Suprapubic skin (tissue), 4 donors: ENCODE measurements around the gene EDDM3A. TPM values are rescaled to one million over a fixed set of nuclear protein-coding genes. Genes with fewer than 3 reads are reported as not detected.
"Not testable (repeated sequence)": the region's sequence is repeated elsewhere in the genome, so short reads cannot be mapped to it uniquely, and the experiment has no call there.

Source experiments
- DNase-seq, 2 donors: peaks; one replicate each; pipeline ENCODE4 v3.0.0-alpha.2; 2019; ENCODE audit warnings: low spot score in 2 of 2
- H3K27ac ChIP-seq: fragments of 200-600 bp; sonication (generic); one replicate; pipeline ENCODE4 v1.5.1; 2019
- H3K27me3 ChIP-seq: fragments of 200-600 bp; sonication (generic); one replicate; pipeline ENCODE4 v1.5.1; 2019
- H3K36me3 ChIP-seq: fragments of 200-600 bp; sonication (generic); one replicate; pipeline ENCODE4 v1.5.1; 2019
- H3K4me1 ChIP-seq: fragments of 200-600 bp; sonication (generic); one replicate; pipeline ENCODE4 v1.5.1; 2019
- H3K4me3 ChIP-seq: fragments of 200-600 bp; sonication (generic); one replicate; pipeline ENCODE4 v1.5.1; 2019; ENCODE audit warnings: mild to moderate bottlenecking
- H3K9me3 ChIP-seq: fragments of 200-600 bp; sonication (generic); one replicate; pipeline ENCODE4 v1.5.1; 2019
- CTCF ChIP-seq, 2 donors: fragments of 200-600 bp in 1 of 2; fragments of 450-650 bp in 1 of 2; sonication (generic) in 1 of 2; IDR thresholded peaks; one replicate each; pipeline ENCODE4 v1.5.1; 2016 to 2019; ENCODE audit warnings: antibody characterized with exemption in 2 of 2, mild to moderate bottlenecking in 1 of 2, moderate library complexity in 1 of 2
- EP300 ChIP-seq: sonication (generic); formaldehyde crosslinking; IDR thresholded peaks from one replicate; pipeline ENCODE4 v1.6.1; 2017; ENCODE audit warnings: antibody characterized with exemption
- POLR2A ChIP-seq, 2 donors: fragments of 450-650 bp; IDR thresholded peaks; one replicate each; pipeline ENCODE4 v1.6.1; 2017; ENCODE audit warnings: antibody characterized with exemption in 2 of 2, mild to moderate bottlenecking in 2 of 2, moderate library complexity in 2 of 2
- POLR2AphosphoS5 ChIP-seq, 3 donors: sonication (generic); formaldehyde crosslinking; IDR thresholded peaks; one replicate each; pipeline ENCODE4 v1.6.1; 2017; ENCODE audit warnings: antibody characterized with exemption in 3 of 3
- WGBS: methylation state at CpG from one replicate; pipeline ENCODE4 v1.1.5; 2018; 5-methylcytosine and 5-hydroxymethylcytosine counted together
- total RNA-seq, 4 donors: library from RNA; depleted of rRNA; stranded (reverse); fragments of >200 nt; gene quantifications; one replicate each; pipeline ENCODE4 v1.1.0, GENCODE V29; 2016

EDDM3A gene
- total RNA-seq, 4 donors from 2014 or later, result not detected

DNA sequence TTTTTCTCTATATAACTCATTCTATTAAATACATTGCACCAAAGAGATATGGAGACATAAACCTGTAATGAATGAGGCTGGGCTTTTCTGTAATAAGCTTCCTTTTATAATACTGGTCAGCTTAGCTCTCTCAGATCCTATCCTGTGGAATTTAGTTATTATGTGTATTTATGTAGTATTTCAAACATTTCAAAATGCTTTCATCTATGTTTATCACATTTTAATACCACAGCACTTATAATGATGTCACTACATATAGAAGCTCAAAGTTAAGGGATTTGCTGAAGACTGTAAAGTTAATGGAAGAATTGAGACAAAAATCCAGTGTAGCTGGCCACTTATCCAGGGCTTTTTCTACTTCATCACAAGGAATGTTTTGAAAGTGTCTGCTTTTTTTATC, 45.8 kb upstream of the EDDM3A start:
- Histone ChIP-seq H3K9me3 (no peaks in the 10 kb centered on the region), H3K27me3 (no peaks in the 10 kb centered on the region), H3K4me1 (no peaks in the 10 kb centered on the region), H3K36me3 (peaks cover 8% of the 10 kb centered on the region), H3K4me3 (no peak overlapping the region), H3K27ac (no peak overlapping the region)
- TF ChIP-seq POLR2AphosphoS5 (IDR thresholded peaks at IDR 0.05) (no peak), EP300 (no peak), POLR2A (IDR thresholded peaks at IDR 0.05) (no peak)
- no peak for DNase-seq

- not testable (repeated sequence) for DNase-seq, H3K9me3 ChIP-seq, H3K27me3 ChIP-seq, H3K4me3 ChIP-seq, H3K4me1 ChIP-seq, H3K36me3 ChIP-seq, H3K27ac ChIP-seq
- 95% methylated on average over 7 of the region's 7 CpGs for WGBS
These were observed 44.7 kb upstream of the EDDM3A start for GRCh38 chr14:20700965-20701364.

- H3K27ac ChIP-seq, result no peak overlapping the region
- no peak for DNase-seq
- no peak for TF ChIP-seq EP300
- no peak for TF ChIP-seq POLR2A (IDR thresholded peaks at IDR 0.05)
- no peak for TF ChIP-seq POLR2AphosphoS5 (IDR thresholded peaks at IDR 0.05)
- no peak for TF ChIP-seq CTCF (IDR thresholded peaks at IDR 0.05)
- no peaks in the 10 kb centered on the region for H3K9me3 ChIP-seq
- H3K4me3 ChIP-seq, result no peak overlapping the region
- WGBS, result 35% methylated on average over 4 of the region's 4 CpGs
- no peaks in the 10 kb centered on the region for H3K4me1 ChIP-seq
- no peaks in the 10 kb centered on the region for H3K27me3 ChIP-seq
- no peaks in the 10 kb centered on the region for H3K36me3 ChIP-seq
These were observed 38.9 kb upstream of the EDDM3A start for GRCh38 chr14:20706657-20707355.

DNA sequence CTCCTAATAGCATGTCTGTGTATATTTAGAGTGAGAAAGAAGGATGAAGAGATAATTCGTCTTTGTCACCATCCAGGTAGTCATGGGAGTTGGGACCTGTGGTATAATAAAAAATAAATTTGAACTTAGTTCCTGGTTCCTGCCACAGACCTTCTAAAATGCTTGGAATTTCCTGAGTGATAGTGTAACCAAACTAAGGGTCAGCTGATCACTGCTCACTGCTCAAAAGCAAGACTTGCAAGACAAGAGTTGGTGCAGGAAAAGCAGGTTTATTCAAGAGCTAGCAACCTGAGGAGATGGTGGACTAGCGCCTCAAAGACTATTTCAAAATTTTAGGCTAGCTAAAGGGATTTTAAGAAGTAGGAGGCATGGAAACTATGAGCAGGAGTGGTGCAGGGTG, 38.1 kb upstream of the EDDM3A start:
- H3K27ac ChIP-seq, result no peak overlapping the region

DNA sequence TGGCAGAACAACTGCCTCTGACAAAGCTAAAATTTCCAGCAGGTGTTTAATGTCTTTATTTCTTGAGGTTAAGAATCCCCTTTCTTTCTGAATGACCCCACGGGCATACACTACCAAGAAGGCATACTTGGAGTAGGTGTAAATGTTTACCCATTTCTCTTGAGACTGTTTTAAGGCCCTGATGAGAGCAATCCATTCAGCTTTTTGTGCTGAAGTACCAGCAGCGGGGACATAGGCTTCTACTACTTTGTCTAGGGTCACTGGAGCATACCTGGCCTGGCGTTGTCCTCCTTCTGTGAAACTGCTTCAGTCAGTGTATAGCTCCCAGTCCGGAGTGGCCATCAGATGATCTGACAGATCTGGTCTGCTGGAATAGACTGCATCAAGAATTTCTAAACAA, 34.4 kb upstream of the EDDM3A start:
- Histone ChIP-seq H3K36me3 (no peaks in the 10 kb centered on the region), H3K4me3 (no peak overlapping the region), H3K4me1 (peaks cover 10% of the 10 kb centered on the region), H3K27ac (no peak overlapping the region), H3K27me3 (no peaks in the 10 kb centered on the region), H3K9me3 (no peaks in the 10 kb centered on the region)
- no peak for DNase-seq
- WGBS, result 81% methylated on average over 4 of the region's 4 CpGs
- TF ChIP-seq POLR2A (IDR thresholded peaks at IDR 0.05), result no peak
- TF ChIP-seq EP300, result no peak
- TF ChIP-seq CTCF (IDR thresholded peaks at IDR 0.05), result no peak
- no peak for TF ChIP-seq POLR2AphosphoS5 (IDR thresholded peaks at IDR 0.05)

More for the DNA sequence above, 38.1 kb upstream of the EDDM3A start:
- H3K27me3 ChIP-seq, result no peaks in the 10 kb centered on the region
- TF ChIP-seq CTCF (IDR thresholded peaks at IDR 0.05) (no peak), EP300 (no peak), POLR2AphosphoS5 (IDR thresholded peaks at IDR 0.05) (no peak), POLR2A (IDR thresholded peaks at IDR 0.05) (no peak)
- 75% methylated on average over 2 of the region's 2 CpGs for WGBS
- no peaks in the 10 kb centered on the region for H3K9me3 ChIP-seq
- H3K4me1 ChIP-seq, result no peaks in the 10 kb centered on the region
- H3K4me3 ChIP-seq, result no peak overlapping the region
- no peaks in the 10 kb centered on the region for H3K36me3 ChIP-seq
- DNase-seq, result no peak

DNA sequence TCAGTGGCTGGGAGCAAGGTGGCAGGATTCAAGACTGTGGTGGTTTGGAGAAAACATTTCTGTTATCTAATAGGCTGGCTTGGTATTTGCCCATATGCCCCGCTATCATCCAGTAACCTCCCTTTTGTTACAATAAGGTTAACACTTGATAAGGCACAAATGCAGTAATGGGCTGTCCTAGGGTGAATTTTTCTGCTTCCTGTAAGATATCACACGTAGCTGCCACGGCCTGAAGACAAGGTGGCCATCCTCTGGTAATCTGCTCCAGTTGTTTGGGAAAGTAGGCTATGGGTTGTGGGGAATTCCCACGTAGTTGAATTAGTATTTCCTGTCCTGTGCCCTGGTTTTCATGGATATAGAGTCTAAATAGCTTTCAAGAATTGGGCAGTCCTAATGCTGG, 34.0 kb upstream of the EDDM3A start:
- Histone ChIP-seq H3K9me3 (no peaks in the 10 kb centered on the region), H3K27ac (no peak overlapping the region), H3K4me3 (no peak overlapping the region), H3K4me1 (peaks cover 10% of the 10 kb centered on the region), H3K27me3 (no peaks in the 10 kb centered on the region), H3K36me3 (no peaks in the 10 kb centered on the region)
- TF ChIP-seq POLR2A (IDR thresholded peaks at IDR 0.05), result no peak
- no peak for TF ChIP-seq EP300
- TF ChIP-seq CTCF (IDR thresholded peaks at IDR 0.05), result no peak
- no peak for TF ChIP-seq POLR2AphosphoS5 (IDR thresholded peaks at IDR 0.05)
- no peak for DNase-seq
- WGBS, result 54% methylated on average over 4 of the region's 4 CpGs
